ENCODE results near the gene KCNK4. TPM values are rescaled to one million over a fixed set of nuclear protein-coding genes. Genes with fewer than 3 reads are reported as not detected.
"Not testable (repeated sequence)": the region's sequence is repeated elsewhere in the genome, so short reads cannot be mapped to it uniquely, and the experiment has no call there.

Gene KCNK4
- total RNA-seq (2012; rRNA removed) = under 0.01 TPM in 1 of 2 replicates, not detected in the other

GRCh38 chr11:64291262-64291751, at the start of gene KCNK4:
KCNK4 (plus strand) TSS chr11:64291302; CDS start chr11:64293019, 1,717 bp downstream.
- Histone ChIP-seq H3K4me3 (ENCODE audit: low read length) (peak within 1 kb of the TSS; percentile 52), H3K27me3 (ENCODE audit: control insufficient read depth, insufficient read depth, low read length) (peaks cover 57% of the 10 kb centered on the region), H3K9ac (ENCODE audit: low read depth, low read length) (no peak within 1 kb of the TSS), H3K4me1 (ENCODE audit: control insufficient read depth, insufficient read depth, low read length) (peaks cover 13% of the 10 kb centered on the region), H3K36me3 (ENCODE audit: insufficient read depth, low read length) (no peaks in the 10 kb centered on the region), H3K4me2 (ENCODE audit: low read length) (peak within 1 kb of the TSS; percentile 80), H3K9me3 (replicated peaks; ENCODE audit: low read length) (no peaks in the 10 kb centered on the region)

DNA sequence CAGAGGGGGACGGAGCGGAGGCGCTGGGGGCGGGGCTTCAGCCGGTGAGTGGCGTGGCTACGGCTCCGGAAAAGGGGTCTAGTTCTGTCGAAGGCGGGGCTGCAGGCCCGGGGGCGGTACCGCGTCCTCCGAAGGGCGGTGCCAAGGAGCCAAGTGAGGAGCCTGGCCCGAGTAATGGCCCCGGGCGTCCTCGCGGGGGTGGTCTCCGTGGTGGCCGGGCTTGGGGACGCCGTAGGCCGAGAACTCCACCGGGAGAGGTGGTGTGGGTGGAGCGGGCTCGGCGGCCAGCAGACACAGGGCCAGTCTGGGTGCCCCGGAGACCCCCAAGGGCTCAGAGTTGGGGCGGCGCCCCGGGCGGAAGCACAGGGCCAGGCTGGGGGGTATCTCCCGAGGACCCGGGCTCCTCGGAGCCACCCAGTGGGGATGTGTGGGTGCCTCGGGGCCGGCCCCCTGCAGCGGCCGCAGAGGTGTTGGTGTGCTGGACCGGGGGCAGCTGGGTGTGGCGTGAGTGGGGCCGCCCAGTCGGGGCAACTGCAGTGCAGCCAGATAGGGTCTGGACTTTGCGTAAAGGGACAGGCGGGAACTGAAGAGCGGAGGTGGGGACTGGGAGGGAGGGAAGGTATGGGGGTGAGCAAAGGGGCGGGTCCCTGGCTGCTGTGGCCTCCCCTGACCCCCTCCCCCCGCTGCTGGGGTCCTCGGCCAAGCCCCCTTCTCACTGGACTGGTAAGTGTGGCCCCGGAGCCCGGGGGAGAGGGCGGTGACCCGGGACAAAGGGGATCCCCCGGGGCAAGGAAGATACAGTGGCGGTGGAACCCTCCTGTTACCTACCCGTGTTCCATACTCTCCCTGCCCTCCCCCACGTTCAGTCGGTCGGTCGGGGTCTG, 49.4 kb upstream of the KCNK4 start:
- Histone ChIP-seq H3K9me3 (replicated peaks; ENCODE audit: low read length) (no peaks in the 10 kb centered on the region), H3K36me3 (ENCODE audit: insufficient read depth, low read length) (peaks cover 24% of the 10 kb centered on the region), H3K27me3 (ENCODE audit: control insufficient read depth, insufficient read depth, low read length) (no peaks in the 10 kb centered on the region), H3K4me2 (ENCODE audit: low read length) (peak overlapping the region; percentile 85), H3K4me1 (ENCODE audit: control insufficient read depth, insufficient read depth, low read length) (peaks cover 38% of the 10 kb centered on the region), H3K9ac (ENCODE audit: low read depth, low read length) (peak overlapping the region; percentile 97), H3K4me3 (ENCODE audit: low read length) (peak overlapping the region; percentile 100)

GRCh38 chr11:64243236-64243854, 47.8 kb upstream of the KCNK4 start:
- Histone ChIP-seq H3K9me3 (replicated peaks; ENCODE audit: low read length) (no peaks in the 10 kb centered on the region), H3K4me2 (ENCODE audit: low read length) (peak overlapping the region; percentile 85), H3K36me3 (ENCODE audit: insufficient read depth, low read length) (peaks cover 23% of the 10 kb centered on the region), H3K4me1 (ENCODE audit: control insufficient read depth, insufficient read depth, low read length) (peaks cover 48% of the 10 kb centered on the region), H3K4me3 (ENCODE audit: low read length) (peak overlapping the region; percentile 100), H3K27me3 (ENCODE audit: control insufficient read depth, insufficient read depth, low read length) (no peaks in the 10 kb centered on the region), H3K9ac (ENCODE audit: low read depth, low read length) (peak overlapping the region; percentile 97)

GRCh38 chr11:64244107-64244506, 47.0 kb upstream of the KCNK4 start:
- Histone ChIP-seq H3K27me3 (ENCODE audit: control insufficient read depth, insufficient read depth, low read length) (no peaks in the 10 kb centered on the region), H3K4me3 (ENCODE audit: low read length) (peak overlapping the region; percentile 100), H3K4me2 (ENCODE audit: low read length) (peak overlapping the region; percentile 85), H3K4me1 (ENCODE audit: control insufficient read depth, insufficient read depth, low read length) (peaks cover 48% of the 10 kb centered on the region), H3K9ac (ENCODE audit: low read depth, low read length) (peak overlapping the region; percentile 97), H3K36me3 (ENCODE audit: insufficient read depth, low read length) (peaks cover 16% of the 10 kb centered on the region), H3K9me3 (replicated peaks; ENCODE audit: low read length) (no peaks in the 10 kb centered on the region)

DNA sequence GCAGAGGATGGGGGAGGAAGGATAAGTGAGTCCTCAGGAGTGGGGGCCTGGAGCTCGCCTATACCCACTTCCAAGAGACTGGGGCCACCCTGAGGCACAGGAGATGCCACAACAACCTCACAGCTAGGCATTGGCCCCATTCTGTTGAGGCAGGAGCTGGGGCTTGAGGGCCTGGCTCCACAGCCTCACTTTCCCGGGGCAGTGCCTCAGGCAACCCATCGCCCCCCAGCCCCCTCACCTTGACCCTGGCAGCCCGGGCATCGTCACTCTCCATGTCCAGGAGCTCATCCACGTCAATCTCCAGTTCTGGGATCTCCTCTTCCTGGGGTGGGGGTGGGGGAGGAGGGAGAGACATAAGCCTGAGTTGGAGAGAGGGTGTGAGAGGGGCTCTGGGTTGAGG, 46.1 kb upstream of the KCNK4 start:
- Histone ChIP-seq H3K4me3 (ENCODE audit: low read length) (peak overlapping the region; percentile 100), H3K27me3 (ENCODE audit: control insufficient read depth, insufficient read depth, low read length) (no peaks in the 10 kb centered on the region), H3K9ac (ENCODE audit: low read depth, low read length) (peak overlapping the region; percentile 97), H3K4me1 (ENCODE audit: control insufficient read depth, insufficient read depth, low read length) (peaks cover 47% of the 10 kb centered on the region), H3K9me3 (replicated peaks; ENCODE audit: low read length) (no peaks in the 10 kb centered on the region), H3K36me3 (ENCODE audit: insufficient read depth, low read length) (peaks cover 16% of the 10 kb centered on the region), H3K4me2 (ENCODE audit: low read length) (peak overlapping the region; percentile 85)

- H3K36me3 ChIP-seq (ENCODE audit: insufficient read depth, low read length) = peaks cover 16% of the 10 kb centered on the region
- no peaks in the 10 kb centered on the region for H3K27me3 ChIP-seq (ENCODE audit: control insufficient read depth, insufficient read depth, low read length)
- peaks cover 43% of the 10 kb centered on the region for H3K4me1 ChIP-seq (ENCODE audit: control insufficient read depth, insufficient read depth, low read length)
- H3K4me3 ChIP-seq (ENCODE audit: low read length) = peak overlapping the region; percentile 100
- H3K4me2 ChIP-seq (ENCODE audit: low read length) = peak overlapping the region; percentile 85
- no peaks in the 10 kb centered on the region for H3K9me3 ChIP-seq (replicated peaks; ENCODE audit: low read length)
- H3K9ac ChIP-seq (ENCODE audit: low read depth, low read length) = peak overlapping the region; percentile 97
These were observed 45.7 kb upstream of the KCNK4 start for GRCh38 chr11:64245401-64245796.

- peak overlapping the region; percentile 97 for H3K9ac ChIP-seq (ENCODE audit: low read depth, low read length)
- H3K9me3 ChIP-seq (replicated peaks; ENCODE audit: low read length) = no peaks in the 10 kb centered on the region
- H3K36me3 ChIP-seq (ENCODE audit: insufficient read depth, low read length) = peaks cover 16% of the 10 kb centered on the region
- H3K4me3 ChIP-seq (ENCODE audit: low read length) = peak overlapping the region; percentile 100
- no peaks in the 10 kb centered on the region for H3K27me3 ChIP-seq (ENCODE audit: control insufficient read depth, insufficient read depth, low read length)
- peaks cover 45% of the 10 kb centered on the region for H3K4me1 ChIP-seq (ENCODE audit: control insufficient read depth, insufficient read depth, low read length)
- peak overlapping the region; percentile 85 for H3K4me2 ChIP-seq (ENCODE audit: low read length)
These were observed 45.1 kb upstream of the KCNK4 start for GRCh38 chr11:64245797-64246620.

DNA sequence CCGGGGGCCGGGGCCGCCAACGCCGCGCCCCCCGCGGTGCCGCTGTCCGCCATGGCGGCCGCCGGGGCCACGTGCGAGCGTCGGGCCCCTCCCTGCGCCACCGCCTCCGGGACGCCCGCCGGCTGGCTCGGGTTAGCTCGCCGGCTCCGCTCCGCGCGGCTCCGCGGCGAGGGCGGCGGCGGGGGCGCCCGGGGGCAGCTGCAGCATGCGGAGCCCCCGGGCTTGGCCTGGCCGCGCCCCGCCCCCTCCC, 44.6 kb upstream of the KCNK4 start:
- H3K9me3 ChIP-seq (replicated peaks; ENCODE audit: low read length); H3K27me3 ChIP-seq (ENCODE audit: control insufficient read depth, insufficient read depth, low read length): not testable (repeated sequence)
- Histone ChIP-seq H3K4me1 (ENCODE audit: control insufficient read depth, insufficient read depth, low read length) (peaks cover 46% of the 10 kb centered on the region), H3K4me2 (ENCODE audit: low read length) (peak overlapping the region; percentile 85), H3K9ac (ENCODE audit: low read depth, low read length) (peak overlapping the region; percentile 97), H3K4me3 (ENCODE audit: low read length) (peak overlapping the region; percentile 100), H3K36me3 (ENCODE audit: insufficient read depth, low read length) (peaks cover 16% of the 10 kb centered on the region)

GRCh38 chr11:64246871-64247728, 44.0 kb upstream of the KCNK4 start, which contains the start of gene PPP1R14B:
PPP1R14B (minus strand) TSS chr11:64246943; CDS start chr11:64246673, 270 bp downstream.
- Histone ChIP-seq H3K4me3 (ENCODE audit: low read length) (peak within 1 kb of the TSS; percentile 100), H3K9ac (ENCODE audit: low read depth, low read length) (peak within 1 kb of the TSS; percentile 97), H3K9me3 (replicated peaks; ENCODE audit: low read length) (no peaks in the 10 kb centered on the region), H3K27me3 (ENCODE audit: control insufficient read depth, insufficient read depth, low read length) (no peaks in the 10 kb centered on the region), H3K4me1 (ENCODE audit: control insufficient read depth, insufficient read depth, low read length) (peaks cover 46% of the 10 kb centered on the region), H3K36me3 (ENCODE audit: insufficient read depth, low read length) (peaks cover 16% of the 10 kb centered on the region), H3K4me2 (ENCODE audit: low read length) (peak within 1 kb of the TSS; percentile 99)

- Histone ChIP-seq H3K4me1 (ENCODE audit: control insufficient read depth, insufficient read depth, low read length) (peaks cover 40% of the 10 kb centered on the region), H3K4me3 (ENCODE audit: low read length) (peak overlapping the region; percentile 100), H3K27me3 (ENCODE audit: control insufficient read depth, insufficient read depth, low read length) (no peaks in the 10 kb centered on the region), H3K4me2 (ENCODE audit: low read length) (peak overlapping the region; percentile 99), H3K9me3 (replicated peaks; ENCODE audit: low read length) (no peaks in the 10 kb centered on the region), H3K36me3 (ENCODE audit: insufficient read depth, low read length) (peaks cover 16% of the 10 kb centered on the region), H3K9ac (ENCODE audit: low read depth, low read length) (peak overlapping the region; percentile 85)
These were observed 43.2 kb upstream of the KCNK4 start for GRCh38 chr11:64247729-64248531.

Measured in skeletal muscle satellite cell (primary cell).